PC-3 (cell line): ENCODE measurements around the gene CDH6.

Source experiments
- EZH2 ChIP-seq: fragments of 300-600 bp; sonication (generic); IDR thresholded peaks from one replicate; pipeline ENCODE4 v1.6.1; 2017; ENCODE audit warnings: antibody characterized with exemption, mild to moderate bottlenecking, low read length; ENCODE audit not compliant: unreplicated experiment
- EZH2phosphoT487 ChIP-seq: fragments of 300-600 bp; sonication (generic); IDR thresholded peaks from 2 replicates; pipeline ENCODE4 v1.6.1; 2018; ENCODE audit warnings: mild to moderate bottlenecking, antibody characterized with exemption, low read length, borderline replicate concordance
- TF ChIP-seq, protein P1 (sequence below): fragments of 300-600 bp; sonication (generic); conservative IDR thresholded peaks from 2 replicates; pipeline ENCODE4 v1.5.1; 2017; ENCODE audit warnings: antibody characterized with exemption, low read depth, mild to moderate bottlenecking, low read length

DNA sequence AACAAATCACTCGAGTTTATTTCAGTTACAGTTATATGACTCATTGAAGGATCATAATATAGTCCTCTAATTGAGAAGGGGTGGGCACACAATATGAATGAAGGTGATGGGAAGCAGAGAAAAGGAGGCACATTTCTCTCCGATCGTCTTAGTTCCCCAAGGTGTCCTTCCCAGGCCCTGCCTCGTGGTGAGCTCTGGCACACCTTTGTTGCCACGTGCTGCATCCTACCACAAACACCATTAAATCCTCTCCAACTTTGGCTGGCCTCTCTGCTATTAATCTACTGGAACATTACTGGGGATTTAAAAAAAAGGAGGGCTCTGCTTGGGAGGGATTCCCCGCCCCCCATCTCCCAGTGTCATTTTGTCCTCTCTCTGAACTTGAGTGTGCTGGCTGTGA is 42.9 kb downstream of the CDH6 start:
- TF ChIP-seq, protein P1, sequence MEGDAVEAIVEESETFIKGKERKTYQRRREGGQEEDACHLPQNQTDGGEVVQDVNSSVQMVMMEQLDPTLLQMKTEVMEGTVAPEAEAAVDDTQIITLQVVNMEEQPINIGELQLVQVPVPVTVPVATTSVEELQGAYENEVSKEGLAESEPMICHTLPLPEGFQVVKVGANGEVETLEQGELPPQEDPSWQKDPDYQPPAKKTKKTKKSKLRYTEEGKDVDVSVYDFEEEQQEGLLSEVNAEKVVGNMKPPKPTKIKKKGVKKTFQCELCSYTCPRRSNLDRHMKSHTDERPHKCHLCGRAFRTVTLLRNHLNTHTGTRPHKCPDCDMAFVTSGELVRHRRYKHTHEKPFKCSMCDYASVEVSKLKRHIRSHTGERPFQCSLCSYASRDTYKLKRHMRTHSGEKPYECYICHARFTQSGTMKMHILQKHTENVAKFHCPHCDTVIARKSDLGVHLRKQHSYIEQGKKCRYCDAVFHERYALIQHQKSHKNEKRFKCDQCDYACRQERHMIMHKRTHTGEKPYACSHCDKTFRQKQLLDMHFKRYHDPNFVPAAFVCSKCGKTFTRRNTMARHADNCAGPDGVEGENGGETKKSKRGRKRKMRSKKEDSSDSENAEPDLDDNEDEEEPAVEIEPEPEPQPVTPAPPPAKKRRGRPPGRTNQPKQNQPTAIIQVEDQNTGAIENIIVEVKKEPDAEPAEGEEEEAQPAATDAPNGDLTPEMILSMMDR = no peak
- TF ChIP-seq EZH2phosphoT487 = no peak
- no peak for TF ChIP-seq EZH2
